Epithelial cell of esophagus (primary cell): ENCODE data around the gene SNAPC4.
"Not testable (repeated sequence)": the region's sequence is repeated elsewhere in the genome, so short reads cannot be mapped to it uniquely, and the experiment has no call there.

Source experiments
- DNase-seq: peaks from one replicate; pipeline ENCODE4 v3.0.0; 2010; ENCODE audit warnings: low read depth
- H3K4me3 ChIP-seq: 2 replicates; pipeline ENCODE4 v1.5.1; 2011; ENCODE audit warnings: mild to moderate bottlenecking, low read length, control low read depth
- TF ChIP-seq, protein P1 (sequence below): IDR thresholded peaks from 2 replicates; pipeline ENCODE4 v1.5.1; 2011; ENCODE audit warnings: low read depth, mild to moderate bottlenecking, low read length, control low read depth, inconsistent platforms; ENCODE audit not compliant: insufficient read depth; ENCODE audit errors: missing control alignments

SNAPC4 gene

GRCh38 chr9:136354592-136355085 is 45.3 kb downstream of the SNAPC4 start:
- no peak for DNase-seq
- no peak overlapping the region for H3K4me3 ChIP-seq
- TF ChIP-seq, protein P1, sequence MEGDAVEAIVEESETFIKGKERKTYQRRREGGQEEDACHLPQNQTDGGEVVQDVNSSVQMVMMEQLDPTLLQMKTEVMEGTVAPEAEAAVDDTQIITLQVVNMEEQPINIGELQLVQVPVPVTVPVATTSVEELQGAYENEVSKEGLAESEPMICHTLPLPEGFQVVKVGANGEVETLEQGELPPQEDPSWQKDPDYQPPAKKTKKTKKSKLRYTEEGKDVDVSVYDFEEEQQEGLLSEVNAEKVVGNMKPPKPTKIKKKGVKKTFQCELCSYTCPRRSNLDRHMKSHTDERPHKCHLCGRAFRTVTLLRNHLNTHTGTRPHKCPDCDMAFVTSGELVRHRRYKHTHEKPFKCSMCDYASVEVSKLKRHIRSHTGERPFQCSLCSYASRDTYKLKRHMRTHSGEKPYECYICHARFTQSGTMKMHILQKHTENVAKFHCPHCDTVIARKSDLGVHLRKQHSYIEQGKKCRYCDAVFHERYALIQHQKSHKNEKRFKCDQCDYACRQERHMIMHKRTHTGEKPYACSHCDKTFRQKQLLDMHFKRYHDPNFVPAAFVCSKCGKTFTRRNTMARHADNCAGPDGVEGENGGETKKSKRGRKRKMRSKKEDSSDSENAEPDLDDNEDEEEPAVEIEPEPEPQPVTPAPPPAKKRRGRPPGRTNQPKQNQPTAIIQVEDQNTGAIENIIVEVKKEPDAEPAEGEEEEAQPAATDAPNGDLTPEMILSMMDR = no peak

DNA sequence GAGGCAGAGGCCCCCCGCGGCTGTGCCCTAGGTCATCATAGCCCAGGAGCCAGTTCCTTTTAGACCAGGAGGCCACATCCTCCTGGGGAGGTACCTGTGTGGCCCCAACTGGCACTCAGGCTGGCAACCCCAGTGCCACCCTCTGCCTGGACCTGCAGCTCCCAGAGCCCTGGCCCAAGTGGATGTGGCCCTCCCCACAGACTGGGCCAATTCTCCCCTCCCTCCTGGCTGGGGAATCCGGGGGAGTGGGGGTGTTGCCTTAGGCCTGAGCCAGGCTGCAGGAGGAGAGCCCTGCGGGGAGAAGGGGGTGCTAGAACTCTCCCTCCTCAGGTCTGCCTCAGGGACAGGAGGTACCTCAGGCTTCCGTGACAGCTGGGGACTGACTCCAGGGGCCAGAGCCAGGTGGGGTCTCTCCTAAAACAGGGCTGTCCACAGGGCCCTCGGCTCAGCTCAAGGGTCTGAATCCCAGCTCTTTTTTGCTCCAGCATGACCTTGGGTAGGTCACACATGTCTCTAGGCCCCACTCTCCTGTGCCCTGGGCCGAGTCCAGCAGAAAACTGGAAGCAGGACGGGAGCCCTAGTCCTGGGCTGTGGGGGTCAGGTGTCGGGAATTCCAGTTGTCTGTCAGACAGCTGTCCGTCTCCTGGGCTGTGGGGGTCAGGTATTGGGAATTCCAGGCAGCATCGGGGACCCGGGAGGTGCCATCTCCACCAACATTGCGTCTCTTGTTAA is 46.0 kb downstream of the SNAPC4 start:
- no peak for DNase-seq
- H3K4me3 ChIP-seq = no peak overlapping the region
- TF ChIP-seq, protein P1 = no peak

GRCh38 chr9:136353088-136353487 is 46.9 kb downstream of the SNAPC4 start:
- DNase-seq = no peak
- H3K4me3 ChIP-seq = no peak overlapping the region
- TF ChIP-seq, protein P1 = no peak

DNA sequence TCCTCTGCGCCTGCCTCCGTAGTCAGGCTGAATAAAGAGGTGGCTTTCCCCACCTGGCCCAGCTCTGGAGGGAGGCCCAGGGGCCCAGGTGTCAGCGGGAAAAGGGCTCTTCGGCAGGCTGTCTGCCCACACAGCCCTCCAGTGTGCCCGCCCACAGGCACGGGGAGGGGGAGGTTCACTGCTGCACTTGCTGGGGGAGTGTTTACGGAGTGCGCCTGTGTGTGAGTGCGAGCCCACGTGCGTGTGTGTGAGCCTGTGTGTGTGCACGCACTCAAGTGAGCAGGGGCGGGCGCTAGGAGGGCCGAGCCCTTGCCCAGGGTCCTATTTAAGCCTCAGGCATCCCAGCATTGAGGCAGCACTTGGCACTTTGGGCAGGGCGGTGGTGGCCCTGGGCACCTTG is 47.3 kb downstream of the SNAPC4 start:
- H3K4me3 ChIP-seq = no peak overlapping the region
- DNase-seq = no peak
- TF ChIP-seq, protein P1 = no peak

DNA sequence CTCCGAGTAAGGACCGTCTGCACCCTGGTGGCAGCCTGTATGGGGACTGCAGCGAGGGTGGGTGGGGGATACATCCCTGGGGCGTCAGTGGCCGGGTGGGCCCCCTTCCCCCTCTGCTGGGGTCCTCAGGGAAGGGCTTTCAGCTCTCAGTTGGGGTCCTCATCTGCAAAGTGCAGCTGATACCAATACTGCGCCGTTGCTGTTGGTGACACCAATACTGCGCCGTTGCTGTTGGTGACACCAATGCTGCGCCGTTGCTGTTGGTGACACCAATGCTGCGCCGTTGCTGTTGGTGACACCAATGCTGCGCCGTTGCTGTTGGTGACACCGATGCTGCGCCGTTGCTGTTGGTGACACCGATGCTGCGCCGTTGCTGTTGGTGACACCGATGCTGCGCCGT is 48.1 kb downstream of the SNAPC4 start:
- H3K4me3 ChIP-seq, DNase-seq: not testable (repeated sequence)

GRCh38 chr9:136351252-136351800 is 48.6 kb downstream of the SNAPC4 start:
- TF ChIP-seq, protein P1 = no peak
- no peak for DNase-seq
- H3K4me3 ChIP-seq = no peak overlapping the region
